Measurements from ENCODE around the gene PPM1B. TPM values are rescaled to one million over a fixed set of nuclear protein-coding genes. Genes with fewer than 3 reads are reported as not detected.
"Not testable (repeated sequence)": the region's sequence is repeated elsewhere in the genome, so short reads cannot be mapped to it uniquely, and the experiment has no call there.

Gene PPM1B
- total RNA-seq, 1 donor from 2014 or later, result 45.9 TPM

DNA sequence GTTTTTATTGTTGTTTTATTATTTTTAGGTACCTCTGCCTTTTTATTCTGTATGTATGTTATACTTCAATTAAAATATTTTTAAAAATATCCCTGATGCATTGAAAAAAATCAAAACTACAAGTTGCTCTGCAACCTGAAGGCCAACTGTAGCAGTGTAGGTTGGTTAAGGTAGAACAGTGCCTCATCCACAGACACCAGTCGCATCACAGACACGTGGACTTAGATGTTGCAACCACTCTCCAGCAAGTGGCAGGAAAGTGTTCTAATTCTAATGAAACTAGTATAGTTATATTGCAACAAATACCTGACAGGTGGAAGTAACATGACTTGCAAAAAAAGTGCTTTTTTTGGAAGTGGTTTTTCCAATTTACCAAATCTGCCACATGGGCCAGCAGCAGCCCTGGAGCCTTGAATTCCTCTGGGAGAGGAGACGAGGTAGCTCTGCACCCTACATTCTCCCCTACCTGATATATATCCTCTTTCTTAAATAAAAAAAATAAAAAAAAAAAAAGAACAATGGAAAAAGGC, 78.2 kb downstream of the PPM1B start:
- no peaks in the 10 kb centered on the region for H3K9me3 Mint-ChIP-seq
- intact Hi-C loops (cut with micrococcal nuclease), result no loop called here

DNA sequence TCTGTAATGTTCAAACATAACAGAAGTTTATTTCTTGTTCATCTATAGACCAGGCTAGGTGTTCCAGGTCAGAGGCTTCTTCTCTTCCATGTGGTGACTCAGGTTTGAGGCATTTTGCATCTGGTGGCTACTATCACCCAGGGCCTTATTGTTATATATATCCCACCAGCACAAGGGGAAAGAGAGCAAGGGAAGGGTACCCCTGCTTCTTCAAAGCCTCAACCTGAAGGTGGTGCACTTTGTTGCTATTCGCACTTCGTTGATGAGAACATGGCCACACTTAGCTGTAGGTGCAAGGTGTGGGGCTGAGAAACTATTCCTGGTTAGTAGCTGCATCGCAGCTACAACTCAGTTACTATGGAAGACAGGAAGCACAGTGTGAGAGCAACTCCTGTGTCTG, 79.2 kb downstream of the PPM1B start:
- Mint-ChIP-seq H3K27me3 (ENCODE audit: low read depth) (peaks cover 3% of the 10 kb centered on the region), H3K4me3 (ENCODE audit: low read depth) (no peak overlapping the region), H3K36me3 (ENCODE audit: low read depth) (peaks cover 3% of the 10 kb centered on the region), H3K9me3 (peaks cover 8% of the 10 kb centered on the region), H3K4me1 (ENCODE audit: low read depth) (peaks cover 5% of the 10 kb centered on the region), H3K27ac (no peak overlapping the region)
- intact Hi-C loops (cut with micrococcal nuclease), result no loop called here
- no peak for DNase-seq (ENCODE audit: low spot score)

More for the DNA sequence above, 78.2 kb downstream of the PPM1B start:
- H3K27ac Mint-ChIP-seq, result no peak overlapping the region
- H3K4me1 Mint-ChIP-seq (ENCODE audit: low read depth), result peaks cover 5% of the 10 kb centered on the region
- no peaks in the 10 kb centered on the region for H3K27me3 Mint-ChIP-seq (ENCODE audit: low read depth)
- no peak overlapping the region for H3K4me3 Mint-ChIP-seq (ENCODE audit: low read depth)
- DNase-seq (ENCODE audit: low spot score), result no peak
- H3K36me3 Mint-ChIP-seq (ENCODE audit: low read depth), result no peaks in the 10 kb centered on the region

DNA sequence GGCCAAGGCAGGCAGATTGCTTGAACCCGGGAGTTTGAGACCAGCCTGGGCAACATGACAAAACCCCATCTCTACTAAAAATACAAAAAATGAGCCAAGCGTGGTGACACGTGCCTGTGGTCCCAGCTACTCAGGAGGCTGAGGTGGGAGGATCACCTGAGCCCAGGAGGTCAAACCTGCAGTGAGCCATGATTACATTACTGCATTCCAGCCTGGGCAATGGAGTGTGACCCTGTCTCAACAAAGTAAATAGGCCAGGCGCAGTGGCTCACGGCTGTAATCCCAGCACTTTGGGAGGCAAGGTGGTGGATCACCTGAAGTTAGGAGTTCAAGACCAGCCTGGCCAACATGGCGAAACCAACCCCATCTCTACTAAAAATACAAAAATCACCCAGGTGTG, 80.6 kb downstream of the PPM1B start:
- H3K4me1 Mint-ChIP-seq (ENCODE audit: low read depth); intact Hi-C loops (cut with micrococcal nuclease); H3K9me3 Mint-ChIP-seq: not testable (repeated sequence)

DNA sequence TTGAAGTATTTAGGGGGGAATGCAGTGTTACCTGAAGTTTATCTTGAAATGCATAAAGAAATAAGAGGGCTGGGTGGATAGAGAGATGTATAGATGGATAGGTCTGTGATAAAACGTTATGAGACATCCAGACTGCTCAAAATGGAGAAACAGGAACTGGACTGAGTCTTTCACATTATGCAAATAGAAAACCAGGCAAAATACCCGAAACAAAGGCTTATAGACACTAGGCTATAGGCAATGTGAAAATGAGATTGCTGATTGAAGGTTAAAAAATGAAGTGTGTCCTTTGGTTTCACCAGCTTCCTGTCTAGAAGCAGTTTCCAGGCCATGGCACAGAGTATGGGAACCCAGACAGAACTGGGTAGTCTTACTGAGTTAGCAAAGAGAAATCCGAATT, 81.7 kb downstream of the PPM1B start:
- no peak overlapping the region for H3K4me3 Mint-ChIP-seq (ENCODE audit: low read depth)
- no peak for DNase-seq (ENCODE audit: low spot score)
- no peak overlapping the region for H3K27ac Mint-ChIP-seq
- H3K4me1 Mint-ChIP-seq (ENCODE audit: low read depth), result no peaks in the 10 kb centered on the region
- H3K36me3 Mint-ChIP-seq (ENCODE audit: low read depth), result peaks cover 3% of the 10 kb centered on the region
- H3K27me3 Mint-ChIP-seq (ENCODE audit: low read depth), result peaks cover 4% of the 10 kb centered on the region
- intact Hi-C loops (cut with micrococcal nuclease), result no loop called here
- peaks cover 9% of the 10 kb centered on the region for H3K9me3 Mint-ChIP-seq

More for the DNA sequence above, 80.6 kb downstream of the PPM1B start:
- H3K4me3 Mint-ChIP-seq (ENCODE audit: low read depth); DNase-seq (ENCODE audit: low spot score); H3K27ac Mint-ChIP-seq; H3K36me3 Mint-ChIP-seq (ENCODE audit: low read depth); H3K27me3 Mint-ChIP-seq (ENCODE audit: low read depth): not testable (repeated sequence)

DNA sequence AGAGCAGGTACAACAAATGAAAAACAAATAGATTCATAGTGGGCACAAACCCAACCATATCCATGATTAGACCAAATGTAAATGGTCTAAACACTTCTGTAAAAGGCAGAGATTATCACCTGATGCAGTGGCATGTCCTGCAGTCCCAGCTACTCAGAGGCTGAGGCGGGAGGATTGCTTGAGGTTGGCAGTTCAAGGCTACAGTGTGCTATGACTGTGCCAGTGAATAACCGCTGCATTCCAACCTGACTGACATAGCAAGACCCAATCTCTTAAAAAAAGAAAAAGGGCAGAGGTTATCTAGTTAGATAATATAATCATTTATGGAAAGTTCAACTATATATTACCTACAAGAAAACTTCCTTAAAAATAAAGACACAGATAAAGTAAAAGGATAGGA, 85.3 kb downstream of the PPM1B start:
- H3K36me3 Mint-ChIP-seq (ENCODE audit: low read depth), result peaks cover 3% of the 10 kb centered on the region
- no peak overlapping the region for H3K4me3 Mint-ChIP-seq (ENCODE audit: low read depth)
- H3K9me3 Mint-ChIP-seq, result peaks cover 9% of the 10 kb centered on the region
- peaks cover 7% of the 10 kb centered on the region for H3K27me3 Mint-ChIP-seq (ENCODE audit: low read depth)
- no peak for DNase-seq (ENCODE audit: low spot score)
- intact Hi-C loops (cut with micrococcal nuclease), result no loop called here
- no peak overlapping the region for H3K27ac Mint-ChIP-seq
- no peaks in the 10 kb centered on the region for H3K4me1 Mint-ChIP-seq (ENCODE audit: low read depth)

DNA sequence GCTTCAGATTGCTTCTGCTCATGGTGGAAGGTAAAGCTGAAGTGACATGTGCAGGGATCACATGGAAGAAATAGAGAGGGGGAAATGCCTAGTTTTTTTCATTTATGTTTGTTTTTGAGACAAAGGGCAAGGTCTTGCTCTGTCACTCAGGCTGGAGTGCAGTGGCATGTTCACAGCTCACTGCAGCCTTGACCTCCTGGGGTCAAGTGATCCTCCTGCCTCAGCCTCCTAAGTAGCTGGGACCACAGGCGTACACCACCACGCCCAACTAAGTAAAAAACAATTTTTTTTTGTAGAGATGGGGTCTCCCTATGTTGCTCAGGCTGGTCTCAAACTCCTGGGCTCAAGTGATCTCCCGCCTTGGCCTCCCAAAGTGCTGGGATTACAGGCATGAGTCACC, 87.0 kb downstream of the PPM1B start:
- H3K9me3 Mint-ChIP-seq; H3K4me3 Mint-ChIP-seq (ENCODE audit: low read depth); H3K36me3 Mint-ChIP-seq (ENCODE audit: low read depth); DNase-seq (ENCODE audit: low spot score); H3K27ac Mint-ChIP-seq; H3K4me1 Mint-ChIP-seq (ENCODE audit: low read depth); intact Hi-C loops (cut with micrococcal nuclease): not testable (repeated sequence)
- peaks cover 10% of the 10 kb centered on the region for H3K27me3 Mint-ChIP-seq (ENCODE audit: low read depth)

DNA sequence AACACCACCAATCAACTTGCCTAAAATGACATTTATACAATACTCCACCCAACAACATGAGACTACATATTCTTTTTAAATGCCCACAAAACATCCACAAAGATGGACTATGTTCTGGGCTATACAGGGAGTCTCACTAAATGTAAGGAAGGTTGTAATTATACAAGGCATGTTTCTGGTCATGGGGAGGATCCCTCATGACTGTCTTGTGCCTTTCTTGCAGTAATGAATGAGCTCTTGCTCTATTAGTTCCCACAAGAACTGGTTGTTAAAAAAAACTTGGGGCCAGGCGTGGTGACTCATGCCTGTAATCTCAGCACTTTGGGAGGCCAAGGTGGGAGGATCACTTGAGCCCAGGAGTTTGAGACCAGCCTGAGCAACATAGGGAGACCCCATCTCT, 89.1 kb downstream of the PPM1B start:
- H3K4me3 Mint-ChIP-seq (ENCODE audit: low read depth); H3K4me1 Mint-ChIP-seq (ENCODE audit: low read depth); H3K27ac Mint-ChIP-seq; intact Hi-C loops (cut with micrococcal nuclease); DNase-seq (ENCODE audit: low spot score); H3K9me3 Mint-ChIP-seq; H3K36me3 Mint-ChIP-seq (ENCODE audit: low read depth); H3K27me3 Mint-ChIP-seq (ENCODE audit: low read depth): not testable (repeated sequence)

DNA sequence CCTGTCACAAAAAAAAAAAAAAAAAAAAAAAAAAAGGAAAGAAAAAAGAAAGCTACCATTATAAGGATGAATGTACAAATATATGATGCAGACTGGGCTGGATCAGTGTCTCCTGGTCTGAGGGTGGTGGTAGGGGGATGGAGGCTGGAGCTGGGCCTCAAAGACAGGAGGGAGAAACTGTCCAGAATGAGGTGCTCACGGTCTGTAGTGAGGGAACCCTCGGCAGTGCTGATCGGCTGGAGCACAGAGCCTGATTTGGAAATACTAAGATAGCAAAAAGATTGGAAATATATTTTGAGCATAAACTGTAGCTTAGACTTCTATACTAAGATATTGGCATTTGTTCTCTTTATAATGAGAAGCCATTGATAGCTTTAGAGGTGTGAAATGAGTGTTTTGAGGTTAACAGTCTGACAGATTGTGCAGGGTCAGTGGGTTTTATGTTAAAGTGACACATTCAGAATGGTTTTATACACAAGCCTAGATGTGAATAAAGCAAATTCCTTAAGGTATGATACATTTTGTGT, 98.7 kb downstream of the PPM1B start:
- DNase-seq (ENCODE audit: low spot score), result no peak
- intact Hi-C loops (cut with micrococcal nuclease), result no loop called here
- no peaks in the 10 kb centered on the region for H3K4me1 Mint-ChIP-seq (ENCODE audit: low read depth)
- no peak overlapping the region for H3K4me3 Mint-ChIP-seq (ENCODE audit: low read depth)
- H3K9me3 Mint-ChIP-seq, result no peaks in the 10 kb centered on the region
- H3K27ac Mint-ChIP-seq, result no peak overlapping the region
- no peaks in the 10 kb centered on the region for H3K36me3 Mint-ChIP-seq (ENCODE audit: low read depth)
- H3K27me3 Mint-ChIP-seq (ENCODE audit: low read depth), result peaks cover 8% of the 10 kb centered on the region

DNA sequence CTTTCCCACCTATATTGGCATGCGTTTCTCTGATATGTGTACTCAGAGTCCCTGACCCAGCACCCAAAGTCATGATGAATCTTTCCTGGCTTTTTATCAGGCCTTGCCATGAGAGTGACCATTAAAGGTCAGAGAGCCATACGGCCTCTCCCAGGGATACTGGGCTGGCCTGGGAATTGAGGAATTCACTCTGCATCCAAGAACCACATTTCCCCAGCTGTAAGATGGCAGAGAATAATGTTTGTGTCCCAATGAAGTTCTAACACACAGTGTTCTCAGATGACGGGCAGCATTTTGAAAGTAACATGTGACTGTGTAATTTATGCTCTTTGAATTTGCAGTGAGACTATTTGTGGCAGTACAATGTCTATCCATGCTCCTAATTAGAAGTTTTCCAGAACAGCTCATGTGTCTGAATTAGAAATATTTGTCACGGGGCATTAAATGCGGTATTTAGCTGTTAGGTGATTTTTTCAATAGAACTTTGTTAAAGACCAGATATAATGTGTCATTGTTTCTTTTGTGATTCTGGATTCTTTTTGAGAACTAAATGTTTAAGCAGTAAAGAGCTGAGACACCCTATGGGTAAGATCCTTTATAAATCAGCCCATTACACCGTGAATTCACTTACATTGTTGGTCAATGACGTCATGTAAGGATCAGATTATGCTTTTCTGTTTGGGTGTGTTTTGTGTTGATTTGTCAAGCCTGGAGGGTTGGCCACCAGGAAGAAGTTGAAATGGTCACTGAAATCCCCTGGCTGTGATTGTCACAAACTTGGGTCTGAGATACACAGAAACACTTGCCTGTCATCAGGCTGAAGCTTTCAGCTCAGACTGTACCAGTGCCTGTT, 99.3 kb downstream of the PPM1B start:
- Mint-ChIP-seq H3K9me3 (no peaks in the 10 kb centered on the region), H3K27me3 (ENCODE audit: low read depth) (peaks cover 8% of the 10 kb centered on the region), H3K4me3 (ENCODE audit: low read depth) (no peak overlapping the region), H3K27ac (no peak overlapping the region), H3K4me1 (ENCODE audit: low read depth) (no peaks in the 10 kb centered on the region), H3K36me3 (ENCODE audit: low read depth) (no peaks in the 10 kb centered on the region)
- intact Hi-C loops (cut with micrococcal nuclease), result no loop called here
- DNase-seq (ENCODE audit: low spot score), result no peak

DNA sequence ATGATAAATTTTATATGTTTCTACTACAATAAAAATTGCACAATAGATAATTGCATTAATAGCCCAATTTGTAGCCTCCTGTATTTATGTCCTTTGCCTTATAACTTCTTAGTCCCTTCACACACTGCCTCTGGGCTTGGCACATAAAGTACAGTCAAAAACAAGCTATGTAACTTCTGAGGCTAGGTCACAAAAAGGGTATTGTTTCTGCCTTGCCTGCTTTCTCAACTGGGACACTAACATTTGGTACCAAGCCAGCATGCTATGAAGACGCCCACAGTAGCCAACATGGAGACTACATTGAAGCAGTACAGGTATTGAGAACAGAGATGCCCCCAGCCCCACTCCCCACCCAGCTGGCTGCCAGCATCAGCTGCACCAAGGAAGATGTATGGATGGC, 101.2 kb downstream of the PPM1B start:
- peaks cover 8% of the 10 kb centered on the region for H3K27me3 Mint-ChIP-seq (ENCODE audit: low read depth)
- H3K9me3 Mint-ChIP-seq, result no peaks in the 10 kb centered on the region
- no peak overlapping the region for H3K4me3 Mint-ChIP-seq (ENCODE audit: low read depth)

DNA sequence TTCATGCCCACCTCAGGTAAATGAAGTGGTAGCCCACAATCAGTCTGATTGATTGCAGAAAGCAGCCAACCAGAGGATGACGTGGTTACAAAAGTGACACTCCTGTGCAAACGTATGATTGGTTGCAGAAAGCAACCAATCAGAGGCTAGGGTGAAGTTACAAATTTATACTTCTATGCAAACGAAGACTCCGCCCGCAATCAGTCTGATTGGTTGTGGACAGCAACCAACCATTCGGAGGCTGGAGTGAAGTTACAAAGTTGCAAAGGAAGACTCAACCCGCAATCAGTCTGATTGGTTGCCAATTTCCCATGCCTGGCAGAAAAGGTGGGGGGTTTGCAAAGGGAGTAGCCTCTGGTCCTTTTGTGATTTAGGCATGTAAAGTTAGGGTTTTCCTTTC, 102.6 kb downstream of the PPM1B start:
- no peaks in the 10 kb centered on the region for H3K9me3 Mint-ChIP-seq
- no peaks in the 10 kb centered on the region for H3K36me3 Mint-ChIP-seq (ENCODE audit: low read depth)
- H3K27me3 Mint-ChIP-seq (ENCODE audit: low read depth), result peaks cover 3% of the 10 kb centered on the region
- no peak for DNase-seq (ENCODE audit: low spot score)
- intact Hi-C loops (cut with micrococcal nuclease), result no loop called here
- H3K4me1 Mint-ChIP-seq (ENCODE audit: low read depth), result no peaks in the 10 kb centered on the region
- no peak overlapping the region for H3K27ac Mint-ChIP-seq
- H3K4me3 Mint-ChIP-seq (ENCODE audit: low read depth), result no peak overlapping the region

More for the DNA sequence above, 101.2 kb downstream of the PPM1B start:
- Mint-ChIP-seq H3K4me1 (ENCODE audit: low read depth) (no peaks in the 10 kb centered on the region), H3K36me3 (ENCODE audit: low read depth) (no peaks in the 10 kb centered on the region), H3K27ac (no peak overlapping the region)
- DNase-seq (ENCODE audit: low spot score), result no peak
- intact Hi-C loops (cut with micrococcal nuclease), result no loop called here

DNA sequence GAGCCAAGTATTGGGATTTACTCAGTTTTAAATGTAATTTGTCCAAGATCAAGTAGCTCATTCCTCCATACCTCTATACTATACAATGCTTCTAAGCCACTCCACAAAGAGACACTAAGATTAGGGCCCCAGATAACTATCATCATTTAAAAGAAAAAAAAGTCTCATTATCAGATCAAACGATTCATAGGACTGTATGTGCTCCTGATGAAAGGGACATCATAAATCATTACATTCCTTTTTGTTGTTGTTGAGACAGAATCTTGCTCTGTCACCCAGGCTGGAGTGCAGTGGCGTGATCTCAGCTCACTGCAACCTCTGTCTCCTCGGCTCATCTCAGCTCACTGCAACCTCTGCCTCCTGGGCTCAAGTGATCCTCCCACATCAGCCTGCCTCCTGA, 104.4 kb downstream of the PPM1B start:
- no peak overlapping the region for H3K4me3 Mint-ChIP-seq (ENCODE audit: low read depth)
- no peaks in the 10 kb centered on the region for H3K36me3 Mint-ChIP-seq (ENCODE audit: low read depth)
- intact Hi-C loops (cut with micrococcal nuclease), result no loop called here
- no peak overlapping the region for H3K27ac Mint-ChIP-seq
- no peaks in the 10 kb centered on the region for H3K4me1 Mint-ChIP-seq (ENCODE audit: low read depth)
- H3K27me3 Mint-ChIP-seq (ENCODE audit: low read depth), result peaks cover 3% of the 10 kb centered on the region
- H3K9me3 Mint-ChIP-seq, result no peaks in the 10 kb centered on the region
- DNase-seq (ENCODE audit: low spot score), result no peak

DNA sequence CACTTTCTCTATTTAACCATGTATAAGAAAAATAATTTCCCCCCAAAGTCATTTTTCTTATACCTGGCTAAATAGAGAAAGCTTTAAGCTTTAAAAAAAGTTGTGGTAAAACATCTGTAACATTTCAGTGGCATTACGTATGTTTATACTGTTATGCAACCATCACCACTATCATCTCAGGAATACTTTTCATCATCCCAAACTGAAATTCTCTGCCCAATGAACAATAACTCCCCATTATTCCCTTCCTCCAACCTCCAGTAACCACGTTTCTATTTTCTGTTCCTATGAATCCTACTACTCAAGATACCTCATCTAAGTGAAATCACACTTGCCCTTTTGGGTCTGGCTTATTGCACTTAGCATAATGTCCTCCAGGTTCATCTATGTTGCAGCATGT, 104.9 kb downstream of the PPM1B start:
- Mint-ChIP-seq H3K27ac (no peak overlapping the region), H3K4me1 (ENCODE audit: low read depth) (no peaks in the 10 kb centered on the region), H3K4me3 (ENCODE audit: low read depth) (no peak overlapping the region), H3K36me3 (ENCODE audit: low read depth) (no peaks in the 10 kb centered on the region), H3K9me3 (no peaks in the 10 kb centered on the region), H3K27me3 (ENCODE audit: low read depth) (peaks cover under 1% of the 10 kb centered on the region)
- intact Hi-C loops (cut with micrococcal nuclease), result no loop called here
- no peak for DNase-seq (ENCODE audit: low spot score)

Data from activated T-helper 2 cell treated with anti-CD3 and anti-CD28 coated beads, Interferon-gamma antibody, Interleukin-2, Interleukin-4, amounts not matched to agents 10 μg/mL and 5 μg/mL and 100 μg/mL, durations not matched to agents 14 hours and 24 hours and 36 hours (primary cell).